Neural cell (in vitro differentiated cells): ENCODE results near the gene TAF3.

Experiments used
- EZH2 ChIP-seq: fragments of 200-600, 300-800 bp; shearing (Covaris generic), sonication (generic); IDR thresholded peaks from 2 replicates; pipeline ENCODE4 v1.6.1; 2014; ENCODE audit warnings: antibody characterized with exemption, low read length, borderline replicate concordance, mild to moderate bottlenecking; ENCODE audit not compliant: insufficient read depth, poor library complexity, severe bottlenecking
- POLR2AphosphoS5 ChIP-seq: IDR thresholded peaks from 2 replicates; pipeline ENCODE4 v1.6.1; 2012
- TAF1 ChIP-seq: IDR thresholded peaks from 2 replicates; pipeline ENCODE4 v1.6.1; 2012; ENCODE audit warnings: low read depth
- TF ChIP-seq, protein P1 (sequence below): fragments of 450-650 bp; IDR thresholded peaks from 2 replicates; pipeline ENCODE4 v1.5.1; 2014; ENCODE audit warnings: antibody characterized with exemption, mild to moderate bottlenecking, moderate library complexity; ENCODE audit not compliant: poor library complexity, severe bottlenecking

DNA sequence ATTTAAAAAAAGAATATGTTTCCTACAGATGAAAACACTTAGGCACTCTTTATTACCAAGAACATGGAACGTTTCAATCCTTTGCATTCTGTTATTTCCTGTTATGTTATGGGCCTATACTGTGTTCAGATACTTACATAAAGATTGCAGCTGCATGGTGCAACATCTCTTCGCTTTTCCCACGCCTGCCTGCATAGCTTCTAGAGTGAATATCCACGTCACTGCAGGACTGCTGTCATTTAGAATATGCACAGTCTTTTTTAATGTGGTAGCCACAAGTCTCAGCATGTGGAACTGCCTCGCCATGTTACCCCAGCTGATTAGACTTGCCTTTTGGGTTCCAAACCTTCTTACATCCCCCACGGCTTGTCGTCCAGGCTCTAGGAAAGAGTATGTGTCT, 166.6 kb downstream of the TAF3 start:
- TF ChIP-seq, protein P1, sequence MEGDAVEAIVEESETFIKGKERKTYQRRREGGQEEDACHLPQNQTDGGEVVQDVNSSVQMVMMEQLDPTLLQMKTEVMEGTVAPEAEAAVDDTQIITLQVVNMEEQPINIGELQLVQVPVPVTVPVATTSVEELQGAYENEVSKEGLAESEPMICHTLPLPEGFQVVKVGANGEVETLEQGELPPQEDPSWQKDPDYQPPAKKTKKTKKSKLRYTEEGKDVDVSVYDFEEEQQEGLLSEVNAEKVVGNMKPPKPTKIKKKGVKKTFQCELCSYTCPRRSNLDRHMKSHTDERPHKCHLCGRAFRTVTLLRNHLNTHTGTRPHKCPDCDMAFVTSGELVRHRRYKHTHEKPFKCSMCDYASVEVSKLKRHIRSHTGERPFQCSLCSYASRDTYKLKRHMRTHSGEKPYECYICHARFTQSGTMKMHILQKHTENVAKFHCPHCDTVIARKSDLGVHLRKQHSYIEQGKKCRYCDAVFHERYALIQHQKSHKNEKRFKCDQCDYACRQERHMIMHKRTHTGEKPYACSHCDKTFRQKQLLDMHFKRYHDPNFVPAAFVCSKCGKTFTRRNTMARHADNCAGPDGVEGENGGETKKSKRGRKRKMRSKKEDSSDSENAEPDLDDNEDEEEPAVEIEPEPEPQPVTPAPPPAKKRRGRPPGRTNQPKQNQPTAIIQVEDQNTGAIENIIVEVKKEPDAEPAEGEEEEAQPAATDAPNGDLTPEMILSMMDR, result no peak
- TF ChIP-seq EZH2 (no peak), POLR2AphosphoS5 (no peak), TAF1 (no peak)
